GM20431 (cell line): ENCODE results near the gene ZNRF1.

Source experiments
- in situ Hi-C: fragments of 300-500 bp; cut with MseI, MboI; formaldehyde crosslinking; loops from one replicate; pipeline ENCODE4 v1.15.0; 2020; ENCODE audit warnings: low sequenced_read_pairs; ENCODE audit not compliant: unreplicated experiment

The ZNRF1 gene

GRCh38 chr16:74998481-74999218, at the start of gene ZNRF1:
TSS of gene ZNRF1 (plus strand) at chr16:74999024. CDS start at chr16:74999672, 648 bp downstream.
- in situ Hi-C loops, result loop anchor here (10.0 kb wide), 1 partner anchor 106 kb away; no protein-coding TSS in a partner anchor

- in situ Hi-C loops, result no loop called here
Observed at GRCh38 chr16:74949309-74949708, 49.5 kb upstream of the ZNRF1 start.

GRCh38 chr16:74950511-74950910, 48.3 kb upstream of the ZNRF1 start:
- in situ Hi-C loops, result no loop called here

GRCh38 chr16:74951206-74951605, 47.6 kb upstream of the ZNRF1 start:
- in situ Hi-C loops, result no loop called here

GRCh38 chr16:74951681-74952080, 47.1 kb upstream of the ZNRF1 start:
- in situ Hi-C loops, result no loop called here

- in situ Hi-C loops, result no loop called here
Observed at GRCh38 chr16:74954763-74955162, 44.1 kb upstream of the ZNRF1 start.

- in situ Hi-C loops, result no loop called here
Observed at GRCh38 chr16:74973304-74973703, 25.5 kb upstream of the ZNRF1 start.

- in situ Hi-C loops, result no loop called here
Observed at GRCh38 chr16:74975591-74975990, 23.2 kb upstream of the ZNRF1 start.

GRCh38 chr16:74982256-74982655, 16.6 kb upstream of the ZNRF1 start:
- in situ Hi-C loops, result no loop called here

GRCh38 chr16:74984194-74984528, 14.7 kb upstream of the ZNRF1 start:
- in situ Hi-C loops, result no loop called here

- in situ Hi-C loops, result no loop called here
Observed at GRCh38 chr16:74984529-74985296, 14.1 kb upstream of the ZNRF1 start, which contains the start of gene WDR59. TSS of gene WDR59 (minus strand) at chr16:74985123. CDS start at chr16:74985017, 106 bp downstream.

- in situ Hi-C loops, result no loop called here
Observed at GRCh38 chr16:74987027-74987681, 11.7 kb upstream of the ZNRF1 start.

GRCh38 chr16:74989864-74990263, 9.0 kb upstream of the ZNRF1 start:
- in situ Hi-C loops, result loop anchor here (10.0 kb wide), 1 partner anchor 115 kb away; no protein-coding TSS in a partner anchor

- in situ Hi-C loops, result loop anchor here (10.0 kb wide), 1 partner anchor 114 kb away; no protein-coding TSS in a partner anchor
Observed at GRCh38 chr16:74990832-74991231, 8.0 kb upstream of the ZNRF1 start.

GRCh38 chr16:74991268-74991592, 7.6 kb upstream of the ZNRF1 start:
- in situ Hi-C loops, result loop anchor here (10.0 kb wide), 1 partner anchor 114 kb away; no protein-coding TSS in a partner anchor

GRCh38 chr16:74991593-74992403, 7.0 kb upstream of the ZNRF1 start:
- in situ Hi-C loops, result loop anchor here (10.0 kb wide), 1 partner anchor 113 kb away; no protein-coding TSS in a partner anchor

GRCh38 chr16:74995986-74996385, 2.8 kb upstream of the ZNRF1 start:
- in situ Hi-C loops, result loop anchor here (10.0 kb wide), 1 partner anchor 109 kb away; no protein-coding TSS in a partner anchor

- in situ Hi-C loops, result loop anchor here (10.0 kb wide), 1 partner anchor 108 kb away; no protein-coding TSS in a partner anchor
Observed at GRCh38 chr16:74997042-74997491, 1.8 kb upstream of the ZNRF1 start.

GRCh38 chr16:74999219-74999608, 390 bp downstream of the ZNRF1 start:
- in situ Hi-C loops, result loop anchor here (10.0 kb wide), 1 partner anchor 106 kb away; no protein-coding TSS in a partner anchor
